Measurements from ENCODE around the gene LRRIQ4. TPM values are rescaled to one million over a fixed set of nuclear protein-coding genes. Genes with fewer than 3 reads are reported as not detected.

The LRRIQ4 gene
- total RNA-seq, 4 donors from 2014 or later = 0.23 TPM; not detected in 3

- H3K27me3 ChIP-seq = no peaks in the 10 kb centered on the region
- H3K4me1 ChIP-seq = no peaks in the 10 kb centered on the region
- peaks cover 36 to 92% (median 62%) of the 10 kb centered on the region in 4 donors for H3K36me3 ChIP-seq
- DNase-seq (ENCODE audit: extremely low spot score) = no peak
- no peak overlapping the region for H3K27ac ChIP-seq (replicated peaks in 1 of 4)
- intact Hi-C loops (cut with DNase I) = no loop called here
- no peak overlapping the region for H3K4me3 ChIP-seq
- 82% methylated on average over 1 of the region's 1 CpG for WGBS
- no peaks in the 10 kb centered on the region for H3K9me3 ChIP-seq
- no peak for TF ChIP-seq EP300 (IDR thresholded peaks at IDR 0.05)
These were observed 24.9 kb upstream of the LRRIQ4 start for GRCh38 chr3:169787791-169788190.

DNA sequence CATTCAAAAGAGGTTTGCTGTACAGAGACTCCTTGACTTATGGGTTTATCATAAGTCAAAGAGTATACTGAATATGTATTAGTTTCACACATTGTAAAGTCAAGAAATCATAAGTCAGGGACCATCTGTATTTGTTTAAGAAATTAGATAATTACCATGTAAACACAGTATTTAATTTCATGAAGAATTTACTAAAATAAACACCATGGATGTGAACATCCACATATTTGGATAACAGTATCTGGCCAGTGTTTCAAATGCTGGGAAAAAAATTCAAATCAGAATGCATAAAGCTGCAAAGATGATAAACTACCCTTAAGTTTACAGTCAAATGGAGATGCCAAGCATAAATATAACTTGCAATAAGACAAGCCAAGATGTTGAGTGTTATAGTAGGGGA is 22.5 kb upstream of the LRRIQ4 start:
- no peak for TF ChIP-seq EP300 (IDR thresholded peaks at IDR 0.05)
- TF ChIP-seq POLR2AphosphoS5 (IDR thresholded peaks at IDR 0.05) = no peak
- TF ChIP-seq POLR2A (IDR thresholded peaks at IDR 0.05; ENCODE audit: low read depth) = no peak
- TF ChIP-seq, protein P1, sequence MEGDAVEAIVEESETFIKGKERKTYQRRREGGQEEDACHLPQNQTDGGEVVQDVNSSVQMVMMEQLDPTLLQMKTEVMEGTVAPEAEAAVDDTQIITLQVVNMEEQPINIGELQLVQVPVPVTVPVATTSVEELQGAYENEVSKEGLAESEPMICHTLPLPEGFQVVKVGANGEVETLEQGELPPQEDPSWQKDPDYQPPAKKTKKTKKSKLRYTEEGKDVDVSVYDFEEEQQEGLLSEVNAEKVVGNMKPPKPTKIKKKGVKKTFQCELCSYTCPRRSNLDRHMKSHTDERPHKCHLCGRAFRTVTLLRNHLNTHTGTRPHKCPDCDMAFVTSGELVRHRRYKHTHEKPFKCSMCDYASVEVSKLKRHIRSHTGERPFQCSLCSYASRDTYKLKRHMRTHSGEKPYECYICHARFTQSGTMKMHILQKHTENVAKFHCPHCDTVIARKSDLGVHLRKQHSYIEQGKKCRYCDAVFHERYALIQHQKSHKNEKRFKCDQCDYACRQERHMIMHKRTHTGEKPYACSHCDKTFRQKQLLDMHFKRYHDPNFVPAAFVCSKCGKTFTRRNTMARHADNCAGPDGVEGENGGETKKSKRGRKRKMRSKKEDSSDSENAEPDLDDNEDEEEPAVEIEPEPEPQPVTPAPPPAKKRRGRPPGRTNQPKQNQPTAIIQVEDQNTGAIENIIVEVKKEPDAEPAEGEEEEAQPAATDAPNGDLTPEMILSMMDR (IDR thresholded peaks at IDR 0.05) = no peak
- Histone ChIP-seq H3K9me3 (no peaks in the 10 kb centered on the region), H3K27me3 (no peaks in the 10 kb centered on the region), H3K27ac (replicated peaks in 1 of 4) (no peak overlapping the region), H3K4me1 (no peaks in the 10 kb centered on the region), H3K36me3 (peaks cover 26 to 70% (median 53%) of the 10 kb centered on the region in 4 donors), H3K4me3 (no peak overlapping the region)
- intact Hi-C loops (cut with DNase I) = no loop called here
- DNase-seq (ENCODE audit: extremely low spot score) = no peak

DNA sequence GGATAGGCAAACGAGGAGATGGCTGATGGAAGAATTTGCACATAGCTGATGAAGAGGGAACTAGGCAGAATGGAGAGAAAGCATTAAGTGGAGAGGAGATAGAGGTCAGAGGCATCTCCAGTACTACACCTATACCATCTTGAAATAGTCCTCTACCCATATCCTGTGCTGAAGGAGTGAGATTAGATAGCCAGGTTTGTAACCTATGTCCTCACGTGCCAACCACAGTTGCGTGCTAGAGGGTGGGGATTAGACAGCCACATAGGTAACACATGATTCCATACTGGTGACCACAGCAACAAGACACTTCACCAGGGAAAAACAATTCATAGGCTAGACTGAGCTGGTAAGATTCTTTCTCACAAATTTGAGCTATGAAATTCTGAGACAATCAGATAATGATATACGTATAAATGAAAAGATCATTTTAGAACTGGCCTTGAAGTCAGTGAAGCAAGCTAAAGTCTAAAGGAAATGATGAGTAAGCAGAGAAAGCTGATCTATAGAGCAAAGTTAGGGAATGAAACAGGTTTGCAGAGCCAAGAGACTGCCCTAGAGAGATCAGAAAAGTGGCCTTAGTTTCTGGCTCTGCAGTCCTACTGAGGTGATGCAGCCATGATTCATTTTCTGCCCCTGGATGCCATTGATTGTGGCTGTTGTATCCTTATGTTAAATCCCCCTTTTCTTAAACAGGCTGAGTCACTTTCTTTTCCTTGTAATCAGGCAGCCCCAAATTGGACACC is 21.8 kb upstream of the LRRIQ4 start:
- no peaks in the 10 kb centered on the region for H3K9me3 ChIP-seq
- intact Hi-C loops (cut with DNase I) = no loop called here
- TF ChIP-seq EP300 (IDR thresholded peaks at IDR 0.05) (no peak), POLR2A (IDR thresholded peaks at IDR 0.05; ENCODE audit: low read depth) (no peak), POLR2AphosphoS5 (IDR thresholded peaks at IDR 0.05) (no peak)
- TF ChIP-seq, protein P1 (IDR thresholded peaks at IDR 0.05) = no peak

DNA sequence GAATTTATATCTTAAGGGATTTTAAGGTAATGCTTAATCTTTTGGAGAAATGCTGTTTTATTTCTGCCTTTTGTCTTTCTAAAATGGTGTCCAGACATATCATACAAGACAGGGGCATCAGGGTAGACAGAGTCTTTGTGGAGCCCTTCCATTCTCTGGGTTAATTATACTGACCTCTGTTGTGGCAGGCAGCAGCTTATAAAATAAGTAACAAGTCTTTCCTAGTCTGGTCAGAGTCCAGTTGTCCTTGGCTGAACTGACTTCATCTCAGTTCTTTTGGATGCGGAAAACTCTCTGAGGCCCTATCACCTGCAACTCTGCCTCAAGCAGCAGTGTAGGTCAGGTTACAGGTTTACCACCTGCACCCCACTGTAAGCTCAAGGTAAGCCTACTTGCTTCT is 20.3 kb upstream of the LRRIQ4 start:
- intact Hi-C loops (cut with DNase I) = no loop called here
- Histone ChIP-seq H3K4me1 (no peaks in the 10 kb centered on the region), H3K4me3 (no peak overlapping the region), H3K27me3 (no peaks in the 10 kb centered on the region), H3K36me3 (peaks cover 5 to 48% (median 35%) of the 10 kb centered on the region in 4 donors), H3K27ac (replicated peaks in 1 of 4) (no peak overlapping the region), H3K9me3 (no peaks in the 10 kb centered on the region)
- no peak for DNase-seq (ENCODE audit: extremely low spot score)
- 100% methylated on average over 1 of the region's 1 CpG for WGBS
- TF ChIP-seq EP300 (IDR thresholded peaks at IDR 0.05) = no peak
- TF ChIP-seq, protein P1 (IDR thresholded peaks at IDR 0.05) = no peak
- TF ChIP-seq POLR2A (IDR thresholded peaks at IDR 0.05; ENCODE audit: low read depth) = no peak
- TF ChIP-seq POLR2AphosphoS5 (IDR thresholded peaks at IDR 0.05) = no peak

More for the DNA sequence above, 21.8 kb upstream of the LRRIQ4 start:
- WGBS = 84% methylated on average over 4 of the region's 4 CpGs
- Histone ChIP-seq H3K4me1 (no peaks in the 10 kb centered on the region), H3K27me3 (no peaks in the 10 kb centered on the region), H3K27ac (replicated peaks in 1 of 4) (no peak overlapping the region), H3K4me3 (no peak overlapping the region), H3K36me3 (peaks cover 20 to 63% (median 46%) of the 10 kb centered on the region in 4 donors)
- no peak for DNase-seq (ENCODE audit: extremely low spot score)

DNA sequence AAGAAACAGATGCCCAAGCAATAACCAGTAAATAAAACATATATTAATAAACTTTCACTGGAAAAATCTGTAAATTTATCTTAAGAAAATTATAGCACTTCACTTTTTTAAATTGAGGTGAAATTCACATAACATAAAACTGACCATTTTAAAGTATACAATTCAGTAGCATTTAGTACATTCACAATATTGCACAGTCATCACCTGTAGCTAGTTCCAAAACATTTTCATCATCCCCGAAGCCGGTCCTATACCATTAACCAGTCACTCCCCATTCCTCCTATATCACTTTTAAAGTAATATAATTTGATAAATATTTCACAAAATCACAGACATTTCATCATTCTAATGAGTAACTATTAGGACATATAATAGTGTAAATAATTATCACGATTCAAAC is 8.0 kb upstream of the LRRIQ4 start:
- Histone ChIP-seq H3K27ac (replicated peaks in 1 of 4) (no peak overlapping the region), H3K4me3 (no peak overlapping the region), H3K27me3 (no peaks in the 10 kb centered on the region), H3K4me1 (peaks cover 0 to 7% (median 0%) of the 10 kb centered on the region in 4 donors), H3K36me3 (peaks cover 0 to 35% (median 2%) of the 10 kb centered on the region in 4 donors), H3K9me3 (no peaks in the 10 kb centered on the region)
- WGBS = 92% methylated on average over 3 of the region's 3 CpGs
- intact Hi-C loops (cut with DNase I) = no loop called here
- TF ChIP-seq EP300 (IDR thresholded peaks at IDR 0.05) = no peak
- TF ChIP-seq, protein P1 (IDR thresholded peaks at IDR 0.05) = no peak
- TF ChIP-seq POLR2A (IDR thresholded peaks at IDR 0.05; ENCODE audit: low read depth) = no peak
- TF ChIP-seq POLR2AphosphoS5 (IDR thresholded peaks at IDR 0.05) = no peak
- no peak for DNase-seq (ENCODE audit: extremely low spot score)
